Measurements from ENCODE around the gene GPRC5C. TPM values are rescaled to one million over a fixed set of nuclear protein-coding genes. Genes with fewer than 3 reads are reported as not detected.

Gene GPRC5C
- total and polyA plus RNA-seq, 2 of the 13 experiments (the other 11 are each of a cell fraction or from before 2014, with no cell fraction given): 85.6 to 300 TPM

GRCh38 chr17:74452841-74453661 lies 21.2 kb downstream of the GPRC5C start (continued):
- TF ChIP-seq ZC3H4 (CRISPR knock-in tag; IDR thresholded peaks at IDR 0.05; ENCODE audit: borderline replicate concordance) (no peak), ZNF652 (CRISPR knock-in tag; IDR thresholded peaks at IDR 0.05; ENCODE audit: borderline replicate concordance, low read depth) (no peak), PHB2 (IDR thresholded peaks at IDR 0.05; ENCODE audit: partially characterized antibody) (no peak), ZNF747 (CRISPR knock-in tag; IDR thresholded peaks at IDR 0.05; ENCODE audit: borderline replicate concordance) (no peak), NCOA2 (CRISPR knock-in tag; IDR thresholded peaks at IDR 0.05) (no peak), TRAFD1 (CRISPR knock-in tag; IDR thresholded peaks at IDR 0.05; ENCODE audit: borderline replicate concordance) (no peak), SNAI1 (CRISPR knock-in tag; IDR thresholded peaks at IDR 0.05; ENCODE audit: borderline replicate concordance) (no peak), PBX3 (CRISPR knock-in tag; IDR thresholded peaks at IDR 0.05; ENCODE audit: borderline replicate concordance) (no peak), BHLHE40 (IDR thresholded peaks at IDR 0.05; ENCODE audit: low read length) (no peak), FOXO1 (CRISPR knock-in tag; IDR thresholded peaks at IDR 0.05) (0 out of 2 replicates have a peak, but pooled peaks have one; percentile 9), ATF6 (CRISPR knock-in tag; conservative IDR thresholded peaks at IDR 0.05) (no peak), CBX1 (IDR thresholded peaks at IDR 0.05; ENCODE audit: low read depth) (no peak), ZSCAN25 (CRISPR knock-in tag; IDR thresholded peaks at IDR 0.05) (no peak), TBX2 (CRISPR knock-in tag; IDR thresholded peaks at IDR 0.05; ENCODE audit: borderline replicate concordance) (peak; percentile 35; the same call in 1 of the 2 replicates), HDAC2 (CRISPR knock-in tag; IDR thresholded peaks at IDR 0.05) (no peak), CREB1 (IDR thresholded peaks at IDR 0.05) (no peak), CREB1 (CRISPR knock-in tag; IDR thresholded peaks at IDR 0.05) (no peak), SP2 (CRISPR knock-in tag; IDR thresholded peaks at IDR 0.05) (no peak), XRCC5 (optimal IDR thresholded peaks at IDR 0.05; ENCODE audit: low read length) (peak; percentile 39), MXI1 (IDR thresholded peaks at IDR 0.05; ENCODE audit: borderline replicate concordance, low read depth, low read length) (0 out of 3 replicates have a peak, but pooled peaks have one; percentile 10), NFIB (CRISPR knock-in tag; IDR thresholded peaks at IDR 0.05; ENCODE audit: borderline replicate concordance) (no peak), REPIN1 (CRISPR knock-in tag; IDR thresholded peaks at IDR 0.05; ENCODE audit: borderline replicate concordance, low read depth) (no peak), YEATS2 (CRISPR knock-in tag; IDR thresholded peaks at IDR 0.05; ENCODE audit: borderline replicate concordance) (no peak), TCF7 (IDR thresholded peaks at IDR 0.05; ENCODE audit: low read depth) (no peak), RXRB (CRISPR knock-in tag; IDR thresholded peaks at IDR 0.05; ENCODE audit: borderline replicate concordance) (no peak), SOX5 (CRISPR knock-in tag; IDR thresholded peaks at IDR 0.05; ENCODE audit: borderline replicate concordance) (no peak)

Data from HepG2 (cell line).